RWPE2 (cell line): ENCODE results near the gene LMO3.

Source experiments
- ATAC-seq: fragments of 200-7000 bp; cut with Tn5 transposase; 3 replicates; pipeline ENCODE4 v1.9.1; 2021; ENCODE audit warnings: low read depth
- DNase-seq: peaks from one replicate; pipeline ENCODE4 v3.0.0-alpha.2; 2020; ENCODE audit warnings: low spot score
- H3K27ac ChIP-seq: fragments of 450-650 bp; 2 replicates; pipeline ENCODE4 v1.5.1; 2017; ENCODE audit warnings: mild to moderate bottlenecking; ENCODE audit not compliant: poor library complexity, severe bottlenecking
- H3K27me3 ChIP-seq: fragments of 250-450 bp; sonication (Bioruptor Pico); 2 replicates; pipeline ENCODE4 v1.5.1; 2021; ENCODE audit warnings: mild to moderate bottlenecking, moderate library complexity; ENCODE audit not compliant: insufficient read depth, poor library complexity, severe bottlenecking
- H3K36me3 ChIP-seq: fragments of 250-450 bp; sonication (Bioruptor Pico); 2 replicates; pipeline ENCODE4 v1.5.1; 2020; ENCODE audit warnings: low read depth, mild to moderate bottlenecking, moderate library complexity
- H3K4me1 ChIP-seq: fragments of 250-450 bp; sonication (Bioruptor Pico); 2 replicates; pipeline ENCODE4 v1.5.1; 2021; ENCODE audit warnings: mild to moderate bottlenecking, moderate library complexity; ENCODE audit not compliant: insufficient read depth, poor library complexity, severe bottlenecking
- H3K4me3 ChIP-seq: fragments of 250-450 bp; sonication (Bioruptor Pico); 2 replicates; pipeline ENCODE4 v1.5.1; 2021; ENCODE audit warnings: mild to moderate bottlenecking, moderate library complexity; ENCODE audit not compliant: severe bottlenecking
- H3K9me3 ChIP-seq: fragments of 250-450 bp; sonication (Bioruptor Pico); 2 replicates; pipeline ENCODE4 v1.5.1; 2021; ENCODE audit warnings: mild to moderate bottlenecking, moderate library complexity; ENCODE audit not compliant: severe bottlenecking
- CTCF ChIP-seq: fragments of 450-650 bp; IDR thresholded peaks from one replicate; pipeline ENCODE4 v1.5.1; 2017; ENCODE audit warnings: mild to moderate bottlenecking, moderate library complexity; ENCODE audit not compliant: poor library complexity, severe bottlenecking

LMO3 gene

DNA sequence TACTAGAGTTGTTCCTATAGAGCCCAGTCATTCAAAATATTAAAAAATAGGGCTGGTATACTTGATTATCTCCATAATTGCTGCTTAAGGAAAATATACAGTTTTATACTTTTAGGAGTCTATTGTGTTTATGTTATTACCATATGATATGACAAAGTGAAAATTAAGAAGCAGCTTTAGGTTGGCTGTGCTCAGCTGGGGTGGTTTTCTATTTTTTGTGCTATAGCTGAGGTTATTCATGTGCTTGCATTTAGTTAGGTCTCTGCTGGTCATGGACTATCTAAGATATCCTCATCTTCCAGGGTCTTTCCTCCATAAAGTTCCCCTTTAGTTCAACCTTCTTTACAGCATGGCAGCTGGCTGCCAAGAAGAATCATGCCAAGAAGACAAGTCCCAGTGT, 13.6 kb upstream of the LMO3 start:
- ATAC-seq = no peak
- Histone ChIP-seq H3K4me1 (no peaks in the 10 kb centered on the region), H3K4me3 (no peak overlapping the region), H3K27ac (no peak overlapping the region), H3K9me3 (no peaks in the 10 kb centered on the region), H3K27me3 (no peaks in the 10 kb centered on the region), H3K36me3 (no peaks in the 10 kb centered on the region)
- no peak for TF ChIP-seq CTCF
- DNase-seq = no peak

- H3K27me3 ChIP-seq = no peaks in the 10 kb centered on the region
- no peaks in the 10 kb centered on the region for H3K36me3 ChIP-seq
- H3K27ac ChIP-seq = no peak overlapping the region
- H3K4me3 ChIP-seq = no peak overlapping the region
- ATAC-seq (no peak), DNase-seq (no peak)
- no peaks in the 10 kb centered on the region for H3K4me1 ChIP-seq
- H3K9me3 ChIP-seq = no peaks in the 10 kb centered on the region
- no peak for TF ChIP-seq CTCF
Observed at GRCh38 chr12:16618256-16618655, 12.3 kb upstream of the LMO3 start.

DNA sequence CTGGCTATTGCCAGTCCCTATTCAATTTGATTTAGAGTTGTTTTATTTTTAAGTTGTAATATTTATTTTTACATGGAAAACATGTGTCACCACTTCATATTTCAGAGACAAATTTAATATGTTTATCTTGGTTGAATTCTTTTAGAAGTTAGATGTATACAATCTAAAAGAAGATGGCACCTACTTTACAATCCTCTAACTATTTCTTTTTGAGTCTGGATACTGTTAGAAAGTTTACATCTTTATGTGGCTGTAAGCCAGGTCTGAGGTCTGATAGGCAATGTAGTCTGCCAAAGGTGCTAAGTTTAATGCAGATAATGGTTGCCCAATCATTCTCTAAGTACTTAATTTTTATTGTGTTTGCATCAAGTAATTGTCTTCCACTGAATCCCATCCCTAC, 7.2 kb upstream of the LMO3 start:
- Histone ChIP-seq H3K4me3 (no peak overlapping the region), H3K36me3 (no peaks in the 10 kb centered on the region), H3K4me1 (peaks cover 3% of the 10 kb centered on the region), H3K9me3 (no peaks in the 10 kb centered on the region), H3K27me3 (no peaks in the 10 kb centered on the region), H3K27ac (no peak overlapping the region)
- ATAC-seq (no peak), DNase-seq (no peak)
- TF ChIP-seq CTCF = no peak

DNA sequence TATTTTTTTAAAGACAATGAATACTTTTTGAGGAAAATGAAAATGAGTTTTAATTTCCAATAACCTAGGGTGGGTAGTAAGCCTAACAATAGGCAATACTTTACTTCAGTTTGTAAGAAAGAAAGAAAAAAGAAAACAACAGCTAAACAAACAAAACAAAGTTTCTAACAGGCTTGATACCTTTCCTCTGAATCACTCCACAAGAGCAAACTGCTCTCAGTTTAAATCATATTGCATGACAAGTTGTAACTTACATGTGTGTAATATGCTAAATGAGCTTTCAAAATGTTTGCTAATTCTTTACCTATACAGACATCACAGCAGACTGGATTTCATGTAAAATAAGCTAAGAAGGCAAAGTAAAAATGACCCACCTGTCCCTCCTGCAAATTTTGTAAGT, 6.7 kb upstream of the LMO3 start:
- no peak for DNase-seq
- ATAC-seq = peak; percentile 67
- no peak for TF ChIP-seq CTCF
- Histone ChIP-seq H3K27ac (no peak overlapping the region), H3K9me3 (no peaks in the 10 kb centered on the region), H3K4me1 (peaks cover 3% of the 10 kb centered on the region), H3K36me3 (no peaks in the 10 kb centered on the region), H3K27me3 (no peaks in the 10 kb centered on the region), H3K4me3 (no peak overlapping the region)

DNA sequence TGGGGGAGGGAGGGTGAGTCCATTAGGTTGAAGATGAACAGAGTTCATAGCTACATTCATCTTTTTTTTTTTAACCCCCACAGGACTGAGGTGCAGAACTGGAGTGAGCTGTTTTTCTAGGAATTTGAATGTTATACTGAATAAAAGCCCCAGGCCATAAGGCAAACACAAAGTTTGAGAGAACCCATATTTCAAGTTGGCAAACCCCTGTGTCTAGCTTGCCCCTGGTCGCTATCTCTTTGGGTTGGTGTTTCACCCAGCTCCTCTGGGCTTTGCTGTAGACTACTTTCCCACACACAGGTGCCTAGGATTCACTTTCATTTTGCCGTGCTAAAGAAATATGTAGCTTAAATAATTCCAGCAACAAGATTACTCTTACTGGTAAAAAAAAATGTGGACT, 5.2 kb upstream of the LMO3 start:
- no peak for TF ChIP-seq CTCF
- Histone ChIP-seq H3K4me3 (no peak overlapping the region), H3K36me3 (no peaks in the 10 kb centered on the region), H3K4me1 (peaks cover 3% of the 10 kb centered on the region), H3K27ac (no peak overlapping the region), H3K9me3 (no peaks in the 10 kb centered on the region), H3K27me3 (no peaks in the 10 kb centered on the region)
- DNase-seq = no peak
- no peak for ATAC-seq
